GM21528 (cell line): ENCODE results near the gene MTERF1.

Source experiments
- ATAC-seq: cut with Tn5 transposase; IDR thresholded peaks from one replicate; pipeline ENCODE4 v1.9.1; 2021; ENCODE audit warnings: mild to moderate bottlenecking, moderate library complexity; ENCODE audit not compliant: unreplicated experiment, low FRiP score

The MTERF1 gene

GRCh38 chr7:91835826-91836368 is 44.6 kb downstream of the MTERF1 start:
- no peak for ATAC-seq

DNA sequence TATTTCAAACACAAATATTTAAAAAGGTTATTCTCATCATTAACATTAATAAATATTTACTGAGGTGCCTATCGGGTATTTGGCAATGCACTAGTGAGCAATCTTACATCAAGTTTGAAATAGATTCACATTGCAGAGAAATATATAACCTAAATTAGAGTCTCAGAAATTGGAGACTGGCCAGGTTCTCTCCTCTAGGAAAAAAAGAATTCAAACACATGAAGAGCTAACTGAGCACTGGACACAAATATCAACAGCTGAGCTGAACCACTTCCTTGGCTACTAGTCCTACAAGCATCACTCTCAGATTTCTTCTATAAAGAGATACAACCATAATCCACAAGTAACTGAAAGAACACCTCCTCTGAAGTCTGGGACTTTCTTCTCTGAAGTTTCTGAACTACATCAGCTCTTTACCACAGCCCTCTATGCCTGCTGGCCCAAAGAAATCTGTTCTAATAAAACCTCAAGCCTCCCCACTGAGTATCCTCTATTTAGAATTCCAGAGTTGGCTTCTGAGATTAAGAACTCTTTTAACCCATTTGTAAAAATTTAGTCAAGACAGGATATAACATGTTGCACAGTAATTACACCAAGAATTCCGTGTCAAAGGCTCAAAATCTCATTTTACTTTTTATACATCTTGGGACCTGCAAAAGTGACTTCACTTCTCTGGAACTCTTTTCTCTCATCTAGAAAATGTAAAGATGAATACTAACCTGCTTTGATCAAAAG is 45.2 kb downstream of the MTERF1 start:
- ATAC-seq, result no peak

DNA sequence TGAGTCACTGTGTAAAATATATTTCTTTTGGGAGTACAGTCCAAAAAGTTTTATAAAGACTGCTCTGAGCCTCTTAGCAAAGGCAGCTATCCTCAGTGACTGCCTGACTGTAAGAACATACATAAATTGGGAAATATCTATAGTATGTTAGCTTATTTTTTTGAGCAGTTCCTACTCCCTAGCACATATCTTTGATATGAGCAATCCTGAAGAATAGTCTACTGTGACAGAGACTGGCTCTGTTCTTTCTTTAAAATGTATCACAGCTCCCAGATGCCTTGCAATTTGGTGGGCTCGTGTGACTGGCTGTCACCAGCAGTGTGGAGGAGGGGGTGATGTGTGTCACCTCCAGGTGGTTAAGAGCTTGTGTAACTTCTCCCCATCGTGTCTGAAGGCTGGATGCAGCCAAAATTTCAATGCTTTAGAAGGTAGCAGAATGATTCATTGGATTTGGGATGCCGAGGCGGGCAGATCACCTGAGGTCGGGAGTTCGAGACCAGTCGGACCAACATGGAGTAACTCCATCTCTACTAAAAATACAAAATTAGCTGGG is 47.9 kb downstream of the MTERF1 start:
- ATAC-seq, result no peak

DNA sequence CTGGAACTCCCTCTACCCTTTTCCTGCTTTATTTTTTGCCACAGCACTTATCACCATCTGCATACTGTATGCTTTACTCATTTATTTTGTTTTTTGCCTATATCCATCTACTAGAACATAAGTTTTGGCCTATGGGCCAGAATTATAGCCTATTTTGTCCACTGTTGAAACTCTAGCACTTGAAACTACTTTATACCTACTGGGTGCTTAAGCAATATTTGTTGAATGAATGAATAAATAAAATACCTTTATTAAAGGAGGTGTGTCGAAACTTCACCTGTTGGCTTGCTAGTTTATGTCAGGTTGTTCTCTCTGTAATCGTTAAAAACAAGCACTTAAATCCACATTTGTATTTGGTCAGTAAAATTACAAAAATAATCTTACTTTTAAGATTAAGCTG is 53.3 kb downstream of the MTERF1 start:
- no peak for ATAC-seq

DNA sequence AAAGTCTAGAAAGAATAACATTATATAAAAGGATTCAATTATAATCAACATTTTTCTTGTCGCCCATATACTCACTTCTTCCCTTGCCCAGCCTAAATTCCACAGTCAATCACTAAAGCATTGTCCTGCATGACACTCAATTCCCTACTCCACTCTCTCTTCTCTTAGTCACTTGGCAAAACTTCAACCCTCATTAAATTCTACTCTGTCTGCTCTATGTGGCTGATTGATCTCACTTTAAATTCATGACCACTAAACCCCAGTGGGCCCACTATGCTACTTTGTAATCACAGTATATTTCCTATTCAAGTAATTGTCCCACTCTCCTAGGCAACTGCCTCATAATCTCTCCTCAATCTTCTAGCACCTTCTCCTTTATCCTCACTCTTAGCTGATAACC is 54.1 kb downstream of the MTERF1 start:
- no peak for ATAC-seq

DNA sequence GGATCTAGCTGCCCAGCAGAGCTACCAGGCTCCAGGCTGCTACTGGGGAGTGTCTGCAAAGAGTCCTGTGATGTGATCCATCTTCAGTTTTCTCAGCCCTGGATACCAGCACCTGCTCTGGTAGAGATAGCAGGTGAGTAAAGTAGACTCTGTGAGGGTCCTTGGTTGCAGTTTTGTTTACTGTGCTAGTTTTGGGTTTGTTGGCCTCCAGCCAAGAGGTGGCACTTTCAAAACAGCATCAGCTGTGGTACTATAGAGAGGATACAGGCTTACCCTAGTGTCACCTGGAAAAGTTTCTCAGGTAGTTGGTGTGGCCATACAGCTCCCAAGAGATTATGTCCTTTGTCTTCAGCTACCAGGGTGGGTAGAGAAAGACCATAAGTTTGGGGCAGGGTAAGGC is 56.3 kb downstream of the MTERF1 start:
- no peak for ATAC-seq
